Fibroblast of skin of right quadriceps (primary cell): ENCODE measurements around the gene FMNL2.

ENCODE experiments used
- DNase-seq: peaks from one replicate; pipeline ENCODE4 v3.0.0-alpha.2; 2013

Gene FMNL2

DNA sequence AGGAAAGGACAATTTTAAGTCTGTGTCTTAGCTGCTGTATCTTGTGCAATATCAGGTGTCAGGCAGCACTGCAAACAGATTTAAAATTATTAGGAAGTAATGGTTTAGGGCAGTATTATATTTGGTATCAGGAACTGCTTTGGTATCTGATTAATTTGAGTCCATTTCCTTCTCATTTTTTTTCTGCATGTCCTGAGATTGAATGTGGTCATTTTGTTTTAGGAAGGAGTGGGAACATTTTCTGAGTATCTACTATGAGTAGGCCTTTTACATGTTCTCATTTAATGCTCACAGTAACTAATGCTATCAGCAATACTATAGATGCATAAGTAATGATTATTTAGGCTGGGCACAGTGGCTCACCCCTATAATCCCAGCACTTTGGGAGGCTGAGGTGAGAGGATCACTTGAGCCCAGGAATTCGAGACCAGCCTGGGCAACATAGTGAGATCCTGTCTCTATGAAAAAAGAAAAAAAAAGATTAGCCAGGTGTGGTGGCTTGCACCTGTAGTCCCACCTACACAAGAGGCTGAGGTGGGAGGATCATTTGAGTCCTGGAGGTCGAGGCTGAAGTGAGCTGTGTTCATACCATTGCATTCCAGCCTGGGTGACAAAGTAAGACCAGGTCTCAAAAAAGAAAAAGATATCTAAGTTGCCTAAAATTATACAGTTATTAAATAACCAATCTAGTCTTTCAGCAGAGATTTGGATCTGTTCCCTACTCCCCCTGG is 4.7 kb downstream of the FMNL2 start:
- no peak for DNase-seq

DNA sequence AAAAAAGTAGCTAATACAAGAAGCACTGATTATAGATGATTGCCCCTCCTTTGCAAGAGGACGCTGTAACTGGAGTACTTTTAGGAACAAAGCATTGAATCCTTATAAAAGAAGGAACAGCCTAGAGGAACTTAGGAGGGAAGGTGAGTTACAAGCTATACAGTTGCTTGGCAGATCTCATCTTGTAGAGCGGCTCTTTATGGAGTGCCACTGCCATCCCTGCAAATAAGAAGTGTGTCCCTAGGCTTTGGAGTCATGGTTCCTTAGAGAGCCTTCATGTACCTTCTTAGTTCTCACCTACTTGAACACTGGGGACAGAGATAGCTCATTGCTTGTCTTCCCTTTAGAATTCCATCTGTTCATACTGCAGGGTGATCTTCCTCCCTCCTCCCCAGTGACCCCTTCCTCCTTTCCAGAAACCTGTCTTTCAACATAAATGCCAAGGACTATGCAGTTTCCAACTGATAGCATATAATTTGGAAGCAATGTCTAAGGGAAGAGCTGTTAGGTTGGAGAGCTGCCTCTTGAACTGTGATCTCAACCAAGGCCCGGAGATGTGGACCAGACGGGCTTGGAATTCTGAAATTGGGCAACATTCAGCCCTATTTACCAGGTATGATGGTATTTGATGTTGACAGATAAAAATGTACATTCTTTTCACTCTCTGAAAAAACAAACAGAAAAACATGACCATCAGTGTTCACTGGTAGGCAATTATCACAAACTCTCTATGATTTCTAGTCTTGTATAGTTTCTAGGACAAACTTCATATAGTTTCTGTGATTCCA is 7.5 kb downstream of the FMNL2 start:
- DNase-seq, result no peak

DNA sequence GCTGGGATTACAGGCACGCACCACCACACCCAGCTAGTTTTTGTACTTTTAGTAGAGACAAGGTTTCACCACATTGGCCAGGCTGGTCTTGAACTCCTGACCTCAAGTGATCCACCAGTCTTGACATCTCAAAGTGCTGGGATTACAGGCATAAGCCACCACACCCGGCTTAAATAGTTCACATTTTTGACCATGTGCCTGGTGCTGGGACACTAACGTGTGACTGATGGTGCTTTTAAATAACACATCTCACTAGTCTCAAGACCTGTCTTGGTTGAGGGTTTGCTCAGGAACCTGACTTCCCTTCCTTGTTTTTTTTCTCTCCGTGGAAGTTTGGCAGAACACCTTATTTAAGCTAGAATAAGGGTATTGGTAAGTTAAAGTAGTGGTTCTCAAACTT is 8.5 kb downstream of the FMNL2 start:
- no peak for DNase-seq

DNA sequence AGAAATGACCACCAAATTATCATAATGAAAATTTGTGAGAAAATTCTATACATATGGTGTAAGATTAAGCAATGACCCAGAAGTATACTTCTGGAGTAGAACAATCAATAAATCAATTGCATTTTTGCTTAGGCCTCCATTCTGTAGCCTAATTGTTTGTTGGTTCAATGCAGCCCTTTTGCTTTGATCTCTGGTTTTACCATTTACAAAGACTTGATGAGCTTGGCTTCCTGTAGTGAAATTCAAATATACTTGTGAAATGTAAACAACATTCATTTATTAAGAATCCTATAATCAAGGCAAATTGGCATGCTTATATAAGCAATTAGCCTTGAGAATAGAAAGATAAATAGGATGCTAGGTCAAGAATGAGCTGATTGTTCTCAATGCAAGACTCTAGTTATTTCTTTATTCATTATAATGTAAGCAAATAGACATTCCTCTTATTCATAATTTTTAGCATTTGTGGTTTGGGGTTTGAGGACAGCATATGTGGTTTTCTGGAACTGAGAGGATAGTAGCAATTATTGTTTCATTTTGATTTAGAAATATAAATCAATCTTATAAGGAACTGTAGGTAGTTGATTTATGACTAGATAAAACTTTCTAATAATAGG is 9.7 kb downstream of the FMNL2 start:
- no peak for DNase-seq

DNA sequence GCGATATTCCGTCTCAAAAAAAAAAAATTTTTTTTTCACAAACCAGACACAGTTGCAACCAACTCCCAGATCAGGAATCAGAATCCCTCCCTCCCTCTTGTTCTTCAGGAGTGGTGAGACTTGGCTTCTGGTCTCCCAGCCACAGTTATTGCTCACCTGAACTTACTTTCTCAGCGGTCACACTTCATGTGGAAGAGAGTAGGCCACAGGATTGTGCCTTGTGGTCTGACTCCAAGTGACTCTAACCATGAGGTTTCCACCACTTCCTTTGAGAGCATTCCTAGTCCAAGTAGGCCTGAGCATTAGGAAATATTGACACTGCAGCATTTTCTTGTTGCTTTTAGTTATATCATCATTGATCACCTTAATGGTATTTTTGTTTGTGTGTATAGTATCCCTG is 12.1 kb downstream of the FMNL2 start:
- peak; percentile 68 for DNase-seq

DNA sequence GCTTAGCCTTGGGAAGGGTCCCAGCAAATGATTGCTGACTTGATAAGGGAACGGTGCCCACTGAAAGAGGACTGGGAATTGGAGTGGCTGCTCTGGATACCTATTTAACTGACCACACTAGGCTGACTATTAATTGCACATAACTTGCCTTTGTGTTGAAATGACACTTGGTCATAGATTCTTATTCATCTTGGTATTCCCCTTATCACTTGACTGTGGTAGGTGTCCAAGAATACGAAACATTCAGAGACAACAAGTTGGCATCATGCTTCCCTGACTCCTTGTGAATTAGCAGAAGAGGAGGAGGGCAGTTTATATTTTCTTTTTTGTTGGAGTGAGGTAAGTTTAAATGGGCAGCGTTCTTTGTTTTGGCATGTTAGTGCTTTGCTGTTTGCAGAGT is 13.4 kb downstream of the FMNL2 start:
- DNase-seq, result no peak

DNA sequence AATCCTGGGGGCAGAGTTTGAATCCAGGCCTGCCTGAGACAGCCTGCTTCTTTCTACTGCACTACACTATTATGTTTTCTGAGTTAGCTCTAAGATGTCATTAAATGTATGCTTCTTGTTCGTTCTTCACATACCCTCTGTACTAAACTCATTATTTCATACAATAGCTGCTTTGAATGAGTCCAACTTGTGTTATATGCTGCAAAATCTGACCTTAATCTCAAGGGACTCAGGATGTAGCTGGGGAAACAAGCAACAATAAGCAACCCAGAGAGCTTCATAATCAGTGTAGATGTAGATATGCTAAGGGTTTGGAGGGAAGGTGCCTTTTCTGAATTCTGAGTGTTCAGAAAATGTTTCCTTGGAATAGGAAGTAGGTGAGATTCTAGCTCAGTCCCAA is 14.4 kb downstream of the FMNL2 start:
- DNase-seq, result no peak

DNA sequence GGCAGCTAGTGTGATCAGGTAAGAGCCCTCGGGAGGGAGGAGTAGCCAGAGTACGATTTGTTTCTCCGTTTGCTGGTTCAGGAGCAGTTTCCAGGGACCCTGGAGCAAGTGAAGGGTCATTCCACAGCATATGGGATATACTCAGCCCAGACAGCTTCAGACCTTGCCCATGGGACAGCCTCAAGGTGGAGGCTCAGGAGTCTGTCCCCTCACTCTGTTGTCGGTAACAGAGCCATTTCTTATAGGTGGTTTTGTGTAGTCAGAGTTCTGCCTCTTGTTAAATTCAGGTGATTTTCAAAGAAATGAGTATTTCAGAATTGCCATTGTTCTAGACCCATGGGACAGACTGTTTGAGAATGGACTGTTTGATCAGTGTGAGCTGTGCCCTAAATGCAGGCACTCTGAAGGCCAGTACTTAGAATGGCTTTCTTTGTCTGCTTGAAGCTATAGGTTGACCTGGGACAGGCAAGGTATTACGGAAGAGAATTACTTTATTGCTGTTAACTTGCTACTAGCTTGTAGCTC is 15.2 kb downstream of the FMNL2 start:
- DNase-seq, result no peak

DNA sequence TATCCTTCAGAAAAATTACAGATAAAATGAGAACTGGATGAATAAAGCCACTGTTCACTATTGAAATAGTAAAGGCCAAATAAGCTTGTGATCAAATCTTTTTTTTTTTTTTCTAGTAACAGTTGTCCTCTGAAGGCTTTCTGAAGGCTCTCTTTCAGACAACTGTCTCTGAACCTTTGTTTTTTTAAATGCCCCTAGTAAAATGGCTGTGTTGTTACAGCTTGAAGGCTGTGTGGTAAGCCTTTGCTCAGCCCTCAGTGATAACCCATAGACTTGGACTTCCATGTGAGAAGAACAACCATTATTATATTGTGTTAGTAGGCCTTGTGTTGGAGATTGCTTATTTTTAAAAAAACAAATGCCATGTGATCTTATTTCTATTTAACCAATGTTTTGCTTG is 17.6 kb downstream of the FMNL2 start:
- no peak for DNase-seq

DNA sequence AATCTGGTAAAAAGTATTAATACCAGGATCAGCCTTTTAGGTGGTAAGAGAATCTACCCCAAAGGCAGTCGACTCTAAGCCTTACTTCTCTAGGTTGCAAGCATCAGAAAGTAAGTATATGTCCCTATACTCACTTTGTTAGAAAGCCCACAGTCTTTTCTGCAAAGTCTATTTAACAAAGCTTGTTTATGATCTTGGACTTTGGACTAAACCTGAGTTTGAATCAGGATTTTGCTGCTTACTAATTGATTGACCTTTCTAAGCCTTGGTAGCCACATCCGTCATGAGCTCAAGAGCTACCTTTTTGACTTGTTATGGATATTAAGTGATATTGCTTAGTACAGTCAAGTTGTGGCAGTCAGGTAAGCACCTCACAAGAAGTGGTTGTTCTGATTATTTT is 18.4 kb downstream of the FMNL2 start:
- no peak for DNase-seq

DNA sequence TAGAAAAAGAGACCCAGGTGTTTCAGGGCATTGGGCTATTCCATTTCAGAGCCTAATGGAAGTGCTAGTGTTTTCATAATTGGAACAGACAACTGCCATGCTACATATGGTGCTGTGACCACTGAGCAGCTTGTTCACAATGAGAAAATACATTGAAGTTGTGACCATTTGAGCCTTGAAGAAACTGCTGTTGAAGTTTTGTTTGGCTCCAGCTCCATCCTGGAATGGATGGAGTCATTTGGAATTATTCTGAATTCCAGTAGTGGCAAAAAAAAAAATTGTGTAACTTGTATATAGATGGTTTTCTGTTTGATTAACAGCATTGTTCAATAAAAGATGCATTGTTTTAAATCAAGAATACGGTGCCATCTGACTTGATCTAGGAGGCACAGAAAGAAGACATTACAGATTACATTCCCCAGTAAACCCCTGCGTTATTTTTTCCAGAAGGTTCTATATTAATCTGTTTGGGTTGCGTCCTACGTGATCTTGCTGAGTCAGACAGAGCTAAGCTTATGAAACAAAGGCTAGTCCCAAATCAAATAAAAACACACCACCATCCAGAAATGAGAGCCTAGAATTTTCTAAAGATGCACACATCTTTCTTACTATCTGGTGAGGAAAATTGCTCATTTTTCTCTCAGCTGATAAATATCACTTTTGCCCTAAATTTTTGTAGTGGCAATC is 19.2 kb downstream of the FMNL2 start:
- peak; percentile 33 for DNase-seq

DNA sequence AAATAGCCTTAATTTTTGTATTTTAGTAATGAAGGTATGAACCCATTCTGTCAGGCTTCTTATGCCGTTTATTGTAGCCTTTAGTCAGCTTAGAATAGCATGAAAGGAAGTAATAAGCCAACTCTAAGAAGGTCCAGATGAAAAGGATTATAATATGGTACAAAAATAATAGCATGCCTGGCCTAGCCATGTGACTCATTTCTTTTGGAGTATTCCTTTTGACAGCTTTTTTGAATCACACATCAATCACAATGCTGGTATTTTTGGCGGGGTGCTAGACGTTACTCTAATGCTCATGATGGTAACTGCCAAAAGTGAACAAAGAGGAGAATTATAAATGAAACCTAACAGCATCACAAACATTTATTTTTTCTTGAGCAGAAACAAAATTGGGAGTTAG is 19.9 kb downstream of the FMNL2 start:
- DNase-seq, result peak; percentile 62

DNA sequence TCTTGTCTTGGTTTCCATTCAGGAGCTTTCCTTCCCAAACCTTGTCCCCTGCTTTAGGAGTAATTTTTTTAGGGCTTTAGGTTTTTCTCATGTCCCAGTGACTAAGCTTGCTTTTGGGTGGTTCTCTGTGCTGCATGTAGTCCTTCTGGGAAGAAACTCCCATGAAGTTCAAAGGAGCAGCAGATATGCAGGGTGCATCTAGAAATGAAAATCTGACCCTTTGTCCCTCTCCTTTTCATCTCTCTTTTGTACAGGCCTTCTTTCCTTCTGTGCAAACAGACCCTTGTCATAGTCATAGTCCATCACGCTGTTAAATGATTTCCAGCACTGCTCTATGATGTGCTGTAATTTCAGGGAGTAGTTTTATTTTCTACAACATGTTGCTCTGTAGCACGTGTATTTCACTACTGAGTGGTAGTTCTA is 20.4 kb downstream of the FMNL2 start:
- no peak for DNase-seq

DNA sequence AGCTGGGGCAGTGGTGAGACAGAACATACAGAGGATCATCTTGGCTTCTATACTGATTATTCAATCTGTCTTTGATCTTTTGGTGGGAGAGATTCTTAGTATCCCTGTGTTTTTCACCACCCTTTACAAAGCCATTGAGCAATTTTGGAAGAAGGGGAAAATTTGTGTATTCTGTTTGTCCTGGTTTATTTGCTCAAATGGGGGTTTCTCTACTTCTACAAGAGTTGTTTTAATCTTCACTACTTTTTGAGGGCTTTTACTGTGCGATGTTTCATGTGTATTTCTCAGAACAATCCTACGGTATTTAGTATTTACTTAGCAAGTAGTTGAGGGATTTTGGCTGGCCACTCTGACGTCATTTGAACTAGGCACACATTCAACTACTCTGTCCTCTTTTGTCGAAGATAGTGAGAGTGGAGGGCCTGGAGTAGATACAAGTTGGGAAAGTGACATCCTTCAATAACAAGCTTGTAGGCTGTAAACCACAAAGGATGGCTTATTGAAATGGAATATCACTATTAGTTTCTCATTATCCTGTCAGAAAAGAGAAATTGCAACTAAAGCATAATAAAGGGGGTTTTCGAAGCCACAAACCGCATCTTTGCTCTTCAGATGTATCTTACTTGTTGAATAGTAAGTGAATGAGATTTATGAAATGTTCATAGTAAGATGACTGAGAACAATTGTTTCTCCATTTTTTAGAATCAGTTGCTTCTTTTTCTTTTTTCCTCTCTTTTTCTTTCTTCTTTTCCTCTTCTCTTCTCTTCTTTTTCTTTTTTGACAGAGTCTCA is 24.8 kb downstream of the FMNL2 start:
- no peak for DNase-seq

DNA sequence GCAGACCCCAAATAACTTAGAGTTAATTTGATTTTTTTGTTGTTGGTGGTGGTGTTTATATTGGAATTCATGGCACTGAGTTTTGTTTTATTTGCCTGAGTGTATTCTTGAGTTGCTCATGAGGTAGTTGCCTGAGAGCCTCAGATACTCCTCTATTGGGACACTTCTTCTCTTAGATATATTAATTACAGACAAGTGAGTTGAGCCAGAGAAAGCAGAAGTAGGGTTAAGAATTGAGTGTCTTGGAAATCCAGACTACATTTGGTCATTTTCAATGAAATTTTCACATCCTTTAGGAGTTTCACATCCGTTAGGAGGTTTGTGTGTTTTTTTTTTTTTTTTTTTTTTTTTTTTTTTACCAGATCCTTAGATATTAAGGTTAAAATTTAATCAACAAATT is 29.0 kb downstream of the FMNL2 start:
- DNase-seq, result no peak

DNA sequence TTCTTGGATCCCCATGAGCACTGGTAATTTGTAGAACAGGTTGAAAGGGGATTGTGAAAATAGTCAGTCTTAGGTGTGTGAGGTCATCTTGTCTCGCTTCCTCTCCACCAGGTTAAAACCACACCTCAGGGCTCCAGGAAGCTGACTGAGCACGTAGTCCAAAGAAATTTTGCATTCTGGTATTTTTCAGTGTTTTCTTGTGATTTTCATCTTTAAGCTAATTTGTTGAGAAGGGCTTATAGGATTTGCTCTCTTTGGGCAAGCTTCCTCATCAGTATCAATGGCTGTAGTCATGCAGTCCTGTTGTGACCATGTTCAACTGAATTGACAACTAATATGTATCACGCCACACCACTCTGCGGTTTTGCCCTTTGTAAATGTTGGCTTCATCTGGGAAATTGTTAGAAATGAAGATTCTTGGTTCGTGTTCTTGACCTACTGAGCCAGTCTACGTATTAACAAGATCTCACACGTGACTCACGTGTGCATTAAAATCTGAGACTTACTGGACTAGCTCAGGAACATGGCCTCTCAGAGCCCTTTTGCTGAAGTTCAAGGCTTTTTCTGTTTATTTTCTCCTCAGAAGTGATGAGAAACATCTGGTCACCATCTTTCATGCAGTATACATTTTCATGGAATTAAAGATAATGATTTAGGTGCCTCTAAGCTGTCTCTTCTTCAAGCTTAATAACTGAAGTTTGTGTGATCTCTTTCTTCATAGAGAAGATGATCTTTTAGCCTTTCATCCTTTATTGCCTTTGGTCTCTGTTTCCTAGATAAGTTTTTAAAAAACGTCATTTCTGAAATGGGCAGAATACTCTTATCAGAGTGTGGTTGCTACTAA is 32.8 kb downstream of the FMNL2 start:
- DNase-seq, result peak; percentile 24

DNA sequence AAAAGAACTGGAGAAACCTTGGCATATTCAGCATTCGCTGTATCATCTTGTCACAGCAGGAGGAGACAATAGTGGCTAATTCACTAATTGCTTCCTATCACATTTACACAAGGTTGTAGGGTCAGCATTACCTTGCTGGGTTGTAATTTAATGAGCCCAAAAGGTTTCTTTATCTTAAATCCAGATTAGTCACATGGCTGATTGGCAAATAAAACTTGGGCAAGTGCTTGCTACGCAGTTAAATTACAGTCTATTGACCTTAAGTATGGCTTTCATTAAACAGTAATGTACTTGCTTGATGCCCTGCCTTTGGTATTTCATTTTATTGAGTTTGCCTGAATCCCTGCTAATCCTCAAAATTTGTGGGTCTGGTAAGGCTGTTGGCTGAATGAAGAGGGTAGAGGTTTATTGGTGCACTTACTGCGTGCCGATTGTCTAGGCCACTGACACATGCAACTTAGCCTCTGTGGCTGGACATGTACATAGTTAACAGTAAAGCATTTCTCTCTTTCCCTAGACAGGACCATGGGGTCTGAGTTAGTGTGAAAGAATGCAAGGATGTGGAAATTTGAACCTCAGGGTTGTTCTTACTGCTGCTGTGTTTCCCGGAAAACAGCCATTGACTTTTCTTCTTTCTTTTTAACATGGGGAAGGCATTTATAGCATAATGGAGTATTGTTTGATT is 34.3 kb downstream of the FMNL2 start:
- DNase-seq, result peak; percentile 88

DNA sequence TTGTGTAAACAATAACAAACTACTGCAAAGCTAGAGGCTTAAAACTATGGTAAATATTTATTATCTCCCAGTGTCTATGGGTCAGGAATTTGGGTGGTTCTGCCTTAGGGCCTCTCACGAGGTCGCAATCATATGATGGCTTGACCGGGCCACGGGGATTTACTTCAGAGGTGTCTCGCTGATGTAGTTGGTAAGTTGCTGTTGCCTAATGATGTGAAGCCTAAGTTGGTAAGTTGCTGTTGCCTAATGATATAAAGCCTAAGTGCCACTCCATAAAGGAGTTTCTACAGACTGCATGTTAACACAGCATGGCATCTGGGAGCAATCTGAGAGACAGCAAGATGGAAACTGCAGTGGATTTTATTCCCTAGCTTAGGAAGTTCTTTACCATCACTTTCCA is 35.8 kb downstream of the FMNL2 start:
- no peak for DNase-seq

DNA sequence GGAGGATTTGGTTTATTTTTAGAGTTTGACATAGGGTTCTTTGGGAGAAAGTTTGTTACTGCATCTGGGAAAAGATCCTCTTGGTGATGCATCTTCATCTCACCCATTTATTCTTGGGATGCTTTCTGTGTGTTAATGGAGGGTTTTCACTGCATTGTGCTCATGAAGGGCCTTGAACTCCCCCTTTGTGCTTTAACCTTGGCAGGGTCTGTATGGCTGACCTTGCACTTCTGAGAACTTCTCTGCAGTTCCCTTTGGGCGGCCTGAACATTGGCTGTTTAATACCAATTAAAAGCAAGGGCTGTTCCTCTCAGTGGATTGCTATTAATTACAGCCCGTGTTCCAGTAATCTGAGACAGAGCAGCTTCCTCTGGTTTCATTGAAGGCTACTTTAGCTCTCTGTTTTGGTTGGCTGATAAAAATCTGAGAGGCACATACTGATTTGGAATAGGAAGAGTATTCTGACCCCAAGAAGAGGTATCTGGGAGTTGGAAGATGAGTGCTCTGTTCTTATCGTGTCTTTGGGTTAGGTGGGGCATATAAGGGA is 37.5 kb downstream of the FMNL2 start:
- no peak for DNase-seq

DNA sequence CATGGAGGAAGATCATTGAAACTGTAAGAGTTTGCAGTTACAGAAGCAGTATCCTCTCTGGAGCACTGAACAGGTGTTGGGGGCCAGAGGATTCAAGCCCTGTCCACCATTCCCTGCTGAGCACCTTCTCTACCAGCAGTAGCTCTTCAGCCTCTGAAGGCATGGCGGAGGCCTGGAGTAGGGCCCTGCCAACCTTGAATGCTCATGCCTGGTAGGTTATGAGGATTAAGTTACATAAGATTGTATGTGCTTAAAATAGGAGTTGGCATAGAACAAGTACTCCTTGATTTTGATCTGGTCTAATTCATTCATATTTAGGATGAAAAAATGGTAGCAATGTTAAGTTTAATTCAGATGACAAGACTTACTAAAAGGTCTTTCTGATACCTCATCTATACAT is 40.2 kb downstream of the FMNL2 start:
- no peak for DNase-seq

DNA sequence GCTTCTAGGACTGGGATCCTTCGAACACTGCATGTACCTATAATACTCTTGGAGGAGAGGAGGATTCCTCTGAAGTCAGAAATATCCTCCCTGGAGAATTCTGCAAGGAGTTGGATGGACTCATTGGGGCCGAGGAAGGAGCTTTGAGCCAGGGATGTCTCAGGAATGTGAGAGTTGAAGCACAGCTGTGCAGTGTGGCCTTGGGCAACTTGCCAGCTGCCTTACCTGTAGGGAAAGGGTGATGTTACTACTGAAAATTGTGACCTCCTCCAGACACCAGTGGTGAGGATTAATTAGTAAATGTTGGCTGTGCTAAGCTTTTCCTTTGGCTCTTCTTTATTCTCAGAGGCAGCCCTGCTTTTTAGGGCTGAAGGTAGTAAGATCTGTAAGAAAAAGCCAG is 41.4 kb downstream of the FMNL2 start:
- no peak for DNase-seq
